ENCODE measurements around the gene TXN. TPM values are rescaled to one million over a fixed set of nuclear protein-coding genes. Genes with fewer than 3 reads are reported as not detected.

Gene TXN
- total RNA-seq, 1 experiment from 2014 or later: 280 TPM

- no peaks in the 10 kb centered on the region for H3K79me2 ChIP-seq (ENCODE audit: insufficient read depth, low read length)
- no peak overlapping the region for H4K5ac ChIP-seq (ENCODE audit: insufficient read length, low read depth, low read length)
- no peak overlapping the region for H2BK5ac ChIP-seq (ENCODE audit: insufficient read length, low read length)
- H4K91ac ChIP-seq (ENCODE audit: insufficient read length, low read depth, low read length): no peak overlapping the region
- H3K27me3 Mint-ChIP-seq (ENCODE audit: low read depth): no peaks in the 10 kb centered on the region
- no peak overlapping the region for H3K18ac ChIP-seq (ENCODE audit: insufficient read length, low read depth, low read length)
- no peak overlapping the region for H2AFZ ChIP-seq (ENCODE audit: low read length)
- H3K23me2 ChIP-seq (ENCODE audit: insufficient read length, low read depth, low read length, poor library complexity, severe bottlenecking): no peaks in the 10 kb centered on the region
- no CpG with 5 or more reads among the region's 3 CpGs for WGBS (ENCODE audit: extremely low coverage, insufficient read length, low lambda C conversion rate)
- no peak overlapping the region for H2BK20ac ChIP-seq (ENCODE audit: low read depth, low read length, poor library complexity, severe bottlenecking)
- no peak overlapping the region for H3K4ac ChIP-seq (ENCODE audit: low read depth, low read length)
- no peaks in the 10 kb centered on the region for H3K4me1 Mint-ChIP-seq
- H3K4me1 ChIP-seq (ENCODE audit: insufficient read depth, low read length): no peaks in the 10 kb centered on the region
- no peak overlapping the region for H3K27ac Mint-ChIP-seq
- no peak for TF ChIP-seq CTCF (conservative IDR thresholded peaks at IDR 0.05)
- H3K14ac ChIP-seq (ENCODE audit: insufficient read depth, low read length): no peak overlapping the region
- H2BK15ac ChIP-seq (ENCODE audit: low read depth, low read length): no peak overlapping the region
- no peaks in the 10 kb centered on the region for H3K27me3 ChIP-seq (ENCODE audit: insufficient read depth, low read length)
- no peak overlapping the region for H2BK120ac ChIP-seq (ENCODE audit: low read depth, low read length, poor library complexity, severe bottlenecking)
- H2AK5ac ChIP-seq (ENCODE audit: insufficient read length, low read length): no peak overlapping the region
- no peak overlapping the region for H3K27ac ChIP-seq (ENCODE audit: insufficient read length, low read depth, low read length)
- H3T11ph ChIP-seq (ENCODE audit: low read length): no peak overlapping the region
- H4K20me1 ChIP-seq (ENCODE audit: control insufficient read depth, insufficient read depth, insufficient read length): no peaks in the 10 kb centered on the region
- H3K23ac ChIP-seq (ENCODE audit: insufficient read length, low read depth, low read length): no peak overlapping the region
- no peak overlapping the region for H4K8ac ChIP-seq (replicated peaks; ENCODE audit: insufficient read length, low read depth, low read length)
- H3K9me3 Mint-ChIP-seq: no peaks in the 10 kb centered on the region
- no peak for DNase-seq
- no peak overlapping the region for H3K9ac ChIP-seq (ENCODE audit: extremely low read depth, insufficient read length, low read length)
- H3K4me3 Mint-ChIP-seq: no peak overlapping the region
- no peak overlapping the region for H3K4me2 ChIP-seq (ENCODE audit: insufficient read depth, insufficient read length, low read length)
- no peaks in the 10 kb centered on the region for H3K79me1 ChIP-seq (ENCODE audit: insufficient read depth, low read depth, low read length, poor library complexity, severe bottlenecking)
- no peaks in the 10 kb centered on the region for H3K9me3 ChIP-seq (ENCODE audit: control insufficient read depth, low read depth, low read length)
- no peaks in the 10 kb centered on the region for H3K36me3 Mint-ChIP-seq (ENCODE audit: insufficient read depth in 1 of 3, low read depth in 3 of 3)
- H2BK12ac ChIP-seq (ENCODE audit: insufficient read length, low read depth, low read length): no peak overlapping the region
- no peak overlapping the region for H3K56ac ChIP-seq (ENCODE audit: insufficient read length, low read depth, low read length)
Measured at GRCh38 chr9:110276781-110277180, 20.5 kb upstream of the TXN start.

Data from H9 (cell line).